B cell (primary cell): Measurements from ENCODE around the gene EPHB3. TPM values are rescaled to one million over a fixed set of nuclear protein-coding genes. Genes with fewer than 3 reads are reported as not detected.

Experiments
- ATAC-seq: fragments of 200-7000 bp; cut with Tn5 transposase; one replicate; pipeline ENCODE4 v1.10.0; 2021; ENCODE audit warnings: low read depth, mild to moderate bottlenecking, moderate number of reproducible peaks, moderate library complexity
- CTCF ChIA-PET: fragments of 350-600 bp; sonication (Branson Sonifier 250); formaldehyde crosslinking; loops from one replicate; lab custom pipeline; 2021; ENCODE audit warnings: antibody characterized with exemption, inconsistent platforms; lab: Charles Lee
- POLR2A ChIA-PET: fragments of 350-600 bp; sonication (Branson Sonifier 250); formaldehyde crosslinking; loops from one replicate; lab custom pipeline; 2021; ENCODE audit warnings: antibody characterized with exemption; lab: Charles Lee
- DNase-seq: peaks from one replicate; pipeline ENCODE4 v3.0.0; 2013
- H2AFZ ChIP-seq: 2 replicates; pipeline ENCODE4 v1.6.1; 2012; ENCODE audit warnings: mild to moderate bottlenecking, low read depth, low read length; ENCODE audit not compliant: insufficient read depth, poor library complexity, severe bottlenecking
- H3K27ac ChIP-seq, 2 donors: 1 replicate in 1 of 2; 2 replicates in 1 of 2; pipeline ENCODE4 v1.5.1; 2012 to 2013; ENCODE audit warnings: low read length in 2 of 2, mild to moderate bottlenecking in 2 of 2, moderate library complexity in 1 of 2
- H3K27me3 ChIP-seq, 4 experiments: fragments of 200-600 bp in 1 of 4; sonication (generic) in 1 of 4; replicated peaks in 1 of 4; 1 replicate in 2 of 4; 2 replicates in 2 of 4; pipeline versions ENCODE4 v1.6.1 to v1.7.0; 2013 to 2016; ENCODE audit warnings: low read length in 3 of 4, mild to moderate bottlenecking in 2 of 4, mixed read lengths in 1 of 4, moderate library complexity in 1 of 4; ENCODE audit not compliant: insufficient read depth in 4 of 4, control insufficient read depth in 3 of 4; ENCODE audit errors: control extremely low read depth in 1 of 4
- H3K36me3 ChIP-seq, 2 experiments: replicated peaks in 1 of 2; 1 replicate in 1 of 2; 2 replicates in 1 of 2; pipeline versions ENCODE4 v1.6.1 to v1.7.1; 2013; ENCODE audit warnings: low read length in 1 of 2; ENCODE audit not compliant: insufficient read depth in 2 of 2, control insufficient read depth in 1 of 2; ENCODE audit errors: control extremely low read depth in 1 of 2, extremely low read depth in 1 of 2
- H3K4me1 ChIP-seq, 2 donors: fragments of 200-600 bp in 1 of 2; sonication (generic) in 1 of 2; 1 replicate in 1 of 2; 2 replicates in 1 of 2; pipeline versions ENCODE4 v1.5.1 to v1.6.1; 2013 to 2017; ENCODE audit warnings: low read length in 2 of 2; ENCODE audit not compliant: control insufficient read depth in 2 of 2, insufficient read depth in 2 of 2
- H3K4me2 ChIP-seq: replicated peaks from 2 replicates; pipeline ENCODE3; 2012; ENCODE audit warnings: mild to moderate bottlenecking, low read depth, low read length; ENCODE audit not compliant: poor library complexity, severe bottlenecking
- H3K4me3 ChIP-seq, 5 experiments: fragments of 200-600 bp in 1 of 5; sonication (generic) in 1 of 5; 1 replicate in 3 of 5; 2 replicates in 2 of 5; pipeline versions ENCODE4 v1.5.1 to v1.7.0; 2011 to 2016; ENCODE audit warnings: low read length in 4 of 5, mild to moderate bottlenecking in 4 of 5, low read depth in 2 of 5, control low read depth in 1 of 5, moderate library complexity in 1 of 5; ENCODE audit not compliant: insufficient read depth in 1 of 5; ENCODE audit errors: control extremely low read depth in 1 of 5, extremely low read depth in 1 of 5
- H3K79me2 ChIP-seq: fragments of 200-600 bp; sonication (generic); one replicate; pipeline ENCODE4 v1.6.0; 2016; ENCODE audit warnings: low read length; ENCODE audit not compliant: control insufficient read depth, insufficient read depth
- H3K9ac ChIP-seq: fragments of 200-600 bp; sonication (generic); 2 replicates; pipeline ENCODE4 v1.6.1; 2017; ENCODE audit warnings: mild to moderate bottlenecking, low read length, moderate library complexity
- H3K9me3 ChIP-seq, 3 donors: one replicate each; pipeline versions ENCODE4 v1.6.1 to v1.7.1; 2013; ENCODE audit warnings: low read length in 2 of 3; ENCODE audit not compliant: control insufficient read depth in 2 of 3, insufficient read depth in 1 of 3; ENCODE audit errors: control extremely low read depth in 1 of 3
- H4K20me1 ChIP-seq: 2 replicates; pipeline ENCODE4 v1.6.0; 2012; ENCODE audit warnings: mild to moderate bottlenecking, low read length; ENCODE audit not compliant: insufficient read depth, control insufficient read depth, poor library complexity, severe bottlenecking
- H3K27ac Mint-ChIP-seq: one replicate; pipeline ENCODE4 v1.8.0; 2021; ENCODE audit warnings: mixed read lengths
- H3K27me3 Mint-ChIP-seq: one replicate; pipeline ENCODE4 v1.8.0; 2021; ENCODE audit warnings: mixed read lengths
- H3K4me1 Mint-ChIP-seq: one replicate; pipeline ENCODE4 v1.8.0; 2021; ENCODE audit warnings: mixed read lengths
- H3K4me3 Mint-ChIP-seq: one replicate; pipeline ENCODE4 v1.8.0; 2021; ENCODE audit warnings: mixed read lengths
- H3K9me3 Mint-ChIP-seq: one replicate; pipeline ENCODE4 v1.8.0; 2022; ENCODE audit warnings: mixed read lengths; ENCODE audit not compliant: insufficient read depth
- EZH2 ChIP-seq: IDR thresholded peaks from 2 replicates; pipeline ENCODE4 v1.6.1; 2012; ENCODE audit warnings: borderline replicate concordance, low read depth, mild to moderate bottlenecking, moderate library complexity, low read length; ENCODE audit not compliant: insufficient read depth, poor library complexity, severe bottlenecking
- WGBS: methylation state at CpG from one replicate; pipeline ENCODE4 v1.1.5; 2013; ENCODE audit warnings: missing lambda C conversion rate; ENCODE audit not compliant: insufficient coverage; 5-methylcytosine and 5-hydroxymethylcytosine counted together
- intact Hi-C: fragments of 100-400 bp; cut with micrococcal nuclease; formaldehyde crosslinking; loops from one replicate; pipeline ENCODE4 v1.10.0; 2022
- polyA plus RNA-seq: library from polyadenylated mRNA; depleted of rRNA; stranded (reverse); fragments of >200 nt; gene quantifications from 2 replicates; pipeline ENCODE4 v1.2.3, GENCODE V29; 2012
- total RNA-seq, 2 donors: library from RNA; stranded (reverse); fragments of 120-200 nt in 1 of 2; gene quantifications; 1 replicate in 1 of 2; 2 replicates in 1 of 2; pipeline versions ENCODE4 v1.2.3 to v1.2.4, GENCODE V29; 2013 to 2022
- TF ChIP-seq, protein P1 (sequence below): fragments of 200-600 bp; IDR thresholded peaks from one replicate; pipeline ENCODE4 v1.8.0; 2022; ENCODE audit warnings: antibody characterized with exemption, mild to moderate bottlenecking

The EPHB3 gene
- total and polyA plus RNA-seq, 2 donors (not counting 1 experiment from before 2014, with no cell fraction given), result 0.06 to 0.07 TPM

DNA sequence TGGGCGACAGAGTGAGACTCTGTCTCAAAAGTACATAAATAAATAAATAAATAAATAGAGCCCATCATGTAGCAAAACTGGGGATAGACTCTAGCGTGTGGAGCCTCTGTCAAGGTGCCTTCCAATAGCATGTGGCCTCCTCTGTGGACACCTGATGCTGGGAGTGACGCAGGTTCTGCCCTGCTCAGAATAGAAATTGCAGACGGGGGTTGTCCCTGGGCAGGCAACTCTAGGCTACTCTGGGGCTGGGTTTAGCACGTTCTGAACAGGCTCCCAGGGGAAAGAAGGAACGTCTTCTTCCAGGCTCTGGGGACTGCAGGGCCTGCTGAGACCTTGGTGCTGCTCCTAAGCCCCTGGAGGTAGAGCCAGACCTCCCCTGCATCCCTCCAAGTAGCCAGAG is 65.3 kb downstream of the EPHB3 start:
- Histone ChIP-seq H3K9ac (no peak overlapping the region), H3K36me3 (no peaks in the 10 kb centered on the region), H4K20me1 (no peaks in the 10 kb centered on the region), H2AFZ (no peak overlapping the region), H3K4me1 (no peaks in the 10 kb centered on the region), H3K9me3 (no peaks in the 10 kb centered on the region), H3K4me3 (no peak overlapping the region), H3K4me2 (no peak overlapping the region), H3K27me3 (peaks cover 0 to 12% (median 5%) of the 10 kb centered on the region in 4 experiments), H3K27ac (no peak overlapping the region), H3K79me2 (no peaks in the 10 kb centered on the region)
- no peak for TF ChIP-seq EZH2
- TF ChIP-seq, protein P1, sequence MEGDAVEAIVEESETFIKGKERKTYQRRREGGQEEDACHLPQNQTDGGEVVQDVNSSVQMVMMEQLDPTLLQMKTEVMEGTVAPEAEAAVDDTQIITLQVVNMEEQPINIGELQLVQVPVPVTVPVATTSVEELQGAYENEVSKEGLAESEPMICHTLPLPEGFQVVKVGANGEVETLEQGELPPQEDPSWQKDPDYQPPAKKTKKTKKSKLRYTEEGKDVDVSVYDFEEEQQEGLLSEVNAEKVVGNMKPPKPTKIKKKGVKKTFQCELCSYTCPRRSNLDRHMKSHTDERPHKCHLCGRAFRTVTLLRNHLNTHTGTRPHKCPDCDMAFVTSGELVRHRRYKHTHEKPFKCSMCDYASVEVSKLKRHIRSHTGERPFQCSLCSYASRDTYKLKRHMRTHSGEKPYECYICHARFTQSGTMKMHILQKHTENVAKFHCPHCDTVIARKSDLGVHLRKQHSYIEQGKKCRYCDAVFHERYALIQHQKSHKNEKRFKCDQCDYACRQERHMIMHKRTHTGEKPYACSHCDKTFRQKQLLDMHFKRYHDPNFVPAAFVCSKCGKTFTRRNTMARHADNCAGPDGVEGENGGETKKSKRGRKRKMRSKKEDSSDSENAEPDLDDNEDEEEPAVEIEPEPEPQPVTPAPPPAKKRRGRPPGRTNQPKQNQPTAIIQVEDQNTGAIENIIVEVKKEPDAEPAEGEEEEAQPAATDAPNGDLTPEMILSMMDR, result no peak
- Mint-ChIP-seq H3K27ac (no peak overlapping the region), H3K4me3 (no peak overlapping the region), H3K27me3 (peaks cover 7% of the 10 kb centered on the region), H3K4me1 (no peaks in the 10 kb centered on the region), H3K9me3 (no peaks in the 10 kb centered on the region)
- WGBS, result 65% methylated on average over 5 of the region's 6 CpGs
- intact Hi-C loops, result no loop called here
- ATAC-seq (no peak), DNase-seq (no peak)
- CTCF ChIA-PET, result no interaction called here
- POLR2A ChIA-PET, result no interaction called here

DNA sequence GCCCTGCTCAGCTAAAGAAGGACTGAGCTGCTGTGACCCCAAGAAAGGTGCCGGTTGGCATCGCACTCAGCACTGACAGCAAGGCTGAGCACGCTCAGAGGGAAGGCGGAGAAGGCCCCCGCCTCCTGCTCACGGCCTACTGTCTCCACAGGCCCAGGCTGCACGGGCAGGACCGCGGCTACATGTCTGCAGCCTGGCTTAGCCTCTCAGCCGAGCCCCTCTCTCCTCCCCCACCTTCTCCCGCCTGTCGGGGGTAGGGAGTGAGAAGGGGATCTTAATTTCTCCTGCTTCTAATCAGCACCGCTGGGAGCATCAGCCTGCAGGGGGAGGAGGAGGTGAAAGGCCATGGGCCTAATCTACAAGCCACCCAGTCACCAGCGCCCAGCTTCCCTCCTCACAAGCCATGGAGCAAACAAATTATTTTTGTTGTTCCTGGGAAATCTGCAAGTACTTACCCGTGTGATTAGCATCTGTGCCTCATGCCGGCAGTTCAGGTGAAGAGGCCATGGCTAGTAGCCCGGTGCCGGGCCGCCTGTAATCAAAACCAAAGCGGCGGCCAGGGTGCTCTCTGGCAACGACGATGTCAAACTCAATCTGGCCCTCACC is 68.1 kb downstream of the EPHB3 start:
- Mint-ChIP-seq H3K4me1 (no peaks in the 10 kb centered on the region), H3K4me3 (no peak overlapping the region), H3K27me3 (peaks cover 12% of the 10 kb centered on the region), H3K9me3 (no peaks in the 10 kb centered on the region), H3K27ac (no peak overlapping the region)
- H3K4me1 ChIP-seq, result no peaks in the 10 kb centered on the region
- no peak for ATAC-seq
- no peak overlapping the region for H2AFZ ChIP-seq
- TF ChIP-seq, protein P1, result no peak
- no peak for TF ChIP-seq EZH2
- H3K9ac ChIP-seq, result no peak overlapping the region
- H3K9me3 ChIP-seq, result no peaks in the 10 kb centered on the region
- H3K27me3 ChIP-seq, result peaks cover 0 to 10% (median 3%) of the 10 kb centered on the region in 4 experiments
- H3K4me3 ChIP-seq, result no peak overlapping the region
- no peak overlapping the region for H3K4me2 ChIP-seq
- DNase-seq, result no peak
- ChIA-PET POLR2A (no interaction called here), CTCF (no interaction called here)
- H4K20me1 ChIP-seq, result no peaks in the 10 kb centered on the region
- H3K27ac ChIP-seq, result no peak overlapping the region
- WGBS, result 96% methylated on average over 15 of the region's 23 CpGs
- H3K79me2 ChIP-seq, result no peaks in the 10 kb centered on the region
- intact Hi-C loops, result no loop called here
- H3K36me3 ChIP-seq, result no peaks in the 10 kb centered on the region
